Hepatocyte (in vitro differentiated cells): ENCODE measurements around the gene SLC9A7.

Experiments used
- CTCF ChIP-seq: fragments of 200-600 bp; sonication (generic); IDR thresholded peaks from 2 replicates; pipeline ENCODE4 v1.5.1; 2016; ENCODE audit warnings: antibody characterized with exemption, mild to moderate bottlenecking; ENCODE audit not compliant: poor library complexity
- EZH2 ChIP-seq: fragments of 200-600 bp; sonication (generic); IDR thresholded peaks from 2 replicates; pipeline ENCODE4 v1.6.1; 2016; ENCODE audit warnings: antibody characterized with exemption, mild to moderate bottlenecking, borderline replicate concordance
- EZH2phosphoT487 ChIP-seq: fragments of 200-600 bp; sonication (generic); IDR thresholded peaks from one replicate; pipeline ENCODE4 v1.6.1; 2018; ENCODE audit warnings: antibody characterized with exemption, mild to moderate bottlenecking, low read depth, moderate library complexity; ENCODE audit not compliant: unreplicated experiment, severe bottlenecking

GRCh38 chrX:46791927-46792809 is 33.2 kb upstream of the SLC9A7 start:
- TF ChIP-seq CTCF (no peak), EZH2phosphoT487 (no peak), EZH2 (no peak)
